RWPE2 (cell line): ENCODE data around the gene ZNF286A.
"Not testable (repeated sequence)": the region's sequence is repeated elsewhere in the genome, so short reads cannot be mapped to it uniquely, and the experiment has no call there.

ENCODE experiments used
- ATAC-seq: fragments of 200-7000 bp; cut with Tn5 transposase; 3 replicates; pipeline ENCODE4 v1.9.1; 2021; ENCODE audit warnings: low read depth
- DNase-seq: peaks from one replicate; pipeline ENCODE4 v3.0.0-alpha.2; 2020; ENCODE audit warnings: low spot score
- H3K27ac ChIP-seq: fragments of 450-650 bp; 2 replicates; pipeline ENCODE4 v1.5.1; 2017; ENCODE audit warnings: mild to moderate bottlenecking; ENCODE audit not compliant: poor library complexity, severe bottlenecking
- H3K27me3 ChIP-seq: fragments of 250-450 bp; sonication (Bioruptor Pico); 2 replicates; pipeline ENCODE4 v1.5.1; 2021; ENCODE audit warnings: mild to moderate bottlenecking, moderate library complexity; ENCODE audit not compliant: insufficient read depth, poor library complexity, severe bottlenecking
- H3K36me3 ChIP-seq: fragments of 250-450 bp; sonication (Bioruptor Pico); 2 replicates; pipeline ENCODE4 v1.5.1; 2020; ENCODE audit warnings: low read depth, mild to moderate bottlenecking, moderate library complexity
- H3K4me1 ChIP-seq: fragments of 250-450 bp; sonication (Bioruptor Pico); 2 replicates; pipeline ENCODE4 v1.5.1; 2021; ENCODE audit warnings: mild to moderate bottlenecking, moderate library complexity; ENCODE audit not compliant: insufficient read depth, poor library complexity, severe bottlenecking
- H3K4me3 ChIP-seq: fragments of 250-450 bp; sonication (Bioruptor Pico); 2 replicates; pipeline ENCODE4 v1.5.1; 2021; ENCODE audit warnings: mild to moderate bottlenecking, moderate library complexity; ENCODE audit not compliant: severe bottlenecking
- H3K9me3 ChIP-seq: fragments of 250-450 bp; sonication (Bioruptor Pico); 2 replicates; pipeline ENCODE4 v1.5.1; 2021; ENCODE audit warnings: mild to moderate bottlenecking, moderate library complexity; ENCODE audit not compliant: severe bottlenecking
- TF ChIP-seq, protein P1 (sequence below): fragments of 450-650 bp; IDR thresholded peaks from one replicate; pipeline ENCODE4 v1.5.1; 2017; ENCODE audit warnings: mild to moderate bottlenecking, moderate library complexity; ENCODE audit not compliant: poor library complexity, severe bottlenecking

The ZNF286A gene

DNA sequence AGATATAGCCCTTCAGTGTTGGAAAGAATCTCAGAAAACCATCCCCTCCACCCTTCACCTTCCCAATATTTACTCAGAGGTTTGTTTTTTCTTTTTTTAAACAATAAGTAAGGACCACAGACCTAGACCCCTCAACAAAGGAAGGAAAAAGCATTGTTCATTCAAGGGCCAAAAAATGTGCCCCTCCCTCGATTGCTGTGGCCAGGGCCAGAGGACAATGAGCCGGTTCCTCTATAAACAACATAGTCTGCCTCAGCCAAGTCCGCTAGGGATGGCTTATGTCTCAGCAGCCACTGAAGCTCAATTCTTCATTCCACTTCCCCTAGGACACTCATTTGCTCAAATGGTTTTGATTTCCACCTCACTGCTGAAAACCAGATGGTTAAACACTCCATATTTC lies 39.5 kb upstream of the ZNF286A start:
- Histone ChIP-seq H3K4me1 (peaks cover 49% of the 10 kb centered on the region), H3K4me3 (no peak overlapping the region), H3K9me3 (no peaks in the 10 kb centered on the region), H3K36me3 (peaks cover 9% of the 10 kb centered on the region; the same call in 1 of the 2 replicates), H3K27me3 (no peaks in the 10 kb centered on the region), H3K27ac (peak overlapping the region; percentile 99)
- TF ChIP-seq, protein P1, sequence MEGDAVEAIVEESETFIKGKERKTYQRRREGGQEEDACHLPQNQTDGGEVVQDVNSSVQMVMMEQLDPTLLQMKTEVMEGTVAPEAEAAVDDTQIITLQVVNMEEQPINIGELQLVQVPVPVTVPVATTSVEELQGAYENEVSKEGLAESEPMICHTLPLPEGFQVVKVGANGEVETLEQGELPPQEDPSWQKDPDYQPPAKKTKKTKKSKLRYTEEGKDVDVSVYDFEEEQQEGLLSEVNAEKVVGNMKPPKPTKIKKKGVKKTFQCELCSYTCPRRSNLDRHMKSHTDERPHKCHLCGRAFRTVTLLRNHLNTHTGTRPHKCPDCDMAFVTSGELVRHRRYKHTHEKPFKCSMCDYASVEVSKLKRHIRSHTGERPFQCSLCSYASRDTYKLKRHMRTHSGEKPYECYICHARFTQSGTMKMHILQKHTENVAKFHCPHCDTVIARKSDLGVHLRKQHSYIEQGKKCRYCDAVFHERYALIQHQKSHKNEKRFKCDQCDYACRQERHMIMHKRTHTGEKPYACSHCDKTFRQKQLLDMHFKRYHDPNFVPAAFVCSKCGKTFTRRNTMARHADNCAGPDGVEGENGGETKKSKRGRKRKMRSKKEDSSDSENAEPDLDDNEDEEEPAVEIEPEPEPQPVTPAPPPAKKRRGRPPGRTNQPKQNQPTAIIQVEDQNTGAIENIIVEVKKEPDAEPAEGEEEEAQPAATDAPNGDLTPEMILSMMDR: no peak
- ATAC-seq (no peak), DNase-seq (no peak)

DNA sequence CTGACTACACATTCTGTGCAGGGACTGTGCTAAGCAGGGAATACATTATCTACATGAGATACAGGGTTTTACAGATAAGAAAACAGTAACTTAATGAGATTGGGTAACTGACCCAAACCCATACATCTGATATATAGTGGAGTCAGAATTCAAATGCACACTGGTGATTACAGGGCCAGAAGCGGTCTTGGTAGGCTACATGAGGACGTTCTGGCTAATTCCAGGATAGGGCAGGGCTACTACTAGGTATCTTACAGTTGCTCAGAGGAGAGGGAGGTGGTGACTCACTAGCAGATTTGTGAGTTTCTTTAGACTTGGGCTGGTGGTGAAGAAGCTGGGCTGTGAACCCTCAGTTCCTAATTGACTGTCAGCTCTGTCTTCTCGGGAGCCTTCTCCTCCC lies 36.9 kb upstream of the ZNF286A start:
- Histone ChIP-seq H3K36me3 (peaks cover 12% of the 10 kb centered on the region), H3K27me3 (no peaks in the 10 kb centered on the region), H3K4me1 (peaks cover 36% of the 10 kb centered on the region), H3K4me3 (no peak overlapping the region), H3K27ac (peak overlapping the region; percentile 99), H3K9me3 (no peaks in the 10 kb centered on the region)
- ATAC-seq (peak; percentile 43), DNase-seq (no peak)
- TF ChIP-seq, protein P1: no peak

DNA sequence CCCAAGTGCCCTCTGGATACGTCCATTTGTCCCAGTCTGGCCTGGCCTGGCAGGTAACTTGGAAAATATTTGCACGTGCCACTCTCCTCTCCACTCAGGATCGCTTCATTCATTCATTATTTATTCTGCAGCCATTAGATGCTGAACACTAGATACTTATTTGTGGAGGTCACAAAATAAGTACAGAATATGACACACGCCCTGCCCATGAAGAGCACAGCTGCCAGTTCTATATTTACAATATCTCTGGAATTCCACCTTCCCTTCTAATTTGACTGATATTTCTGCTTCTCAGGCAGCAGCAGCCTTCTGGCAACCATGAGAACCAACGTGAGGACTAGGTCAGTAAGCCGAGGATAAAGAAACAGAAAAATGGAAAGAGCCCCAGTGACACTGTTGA lies 36.4 kb upstream of the ZNF286A start:
- peaks cover 12% of the 10 kb centered on the region for H3K36me3 ChIP-seq

DNA sequence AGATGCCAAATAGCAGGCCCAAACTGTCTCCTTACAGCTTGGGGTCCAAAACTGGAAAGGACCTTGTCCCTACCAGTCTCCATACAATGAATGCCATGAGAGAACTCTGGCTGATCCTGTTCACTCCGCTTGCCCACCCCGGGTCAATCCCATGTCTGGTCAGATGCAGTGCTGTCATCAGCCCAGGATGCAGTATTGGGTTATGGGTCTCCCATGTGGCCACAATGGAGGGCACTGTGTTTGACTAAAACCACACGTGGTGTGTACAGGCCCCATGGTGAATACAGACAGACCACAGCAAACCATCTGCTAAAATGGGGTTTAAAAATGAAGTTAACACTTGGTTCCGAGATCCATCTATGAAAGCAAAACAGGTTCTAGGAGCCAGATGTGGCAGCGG lies 35.9 kb upstream of the ZNF286A start:
- ATAC-seq: no peak
- peaks cover 26% of the 10 kb centered on the region for H3K4me1 ChIP-seq
- TF ChIP-seq, protein P1: no peak

More for the DNA sequence above, 36.4 kb upstream of the ZNF286A start:
- peaks cover 31% of the 10 kb centered on the region for H3K4me1 ChIP-seq
- H3K27me3 ChIP-seq: no peaks in the 10 kb centered on the region
- TF ChIP-seq, protein P1: no peak
- no peak overlapping the region for H3K4me3 ChIP-seq
- DNase-seq (no peak), ATAC-seq (no peak)
- H3K27ac ChIP-seq: peak overlapping the region; percentile 99
- H3K9me3 ChIP-seq: no peaks in the 10 kb centered on the region

DNA sequence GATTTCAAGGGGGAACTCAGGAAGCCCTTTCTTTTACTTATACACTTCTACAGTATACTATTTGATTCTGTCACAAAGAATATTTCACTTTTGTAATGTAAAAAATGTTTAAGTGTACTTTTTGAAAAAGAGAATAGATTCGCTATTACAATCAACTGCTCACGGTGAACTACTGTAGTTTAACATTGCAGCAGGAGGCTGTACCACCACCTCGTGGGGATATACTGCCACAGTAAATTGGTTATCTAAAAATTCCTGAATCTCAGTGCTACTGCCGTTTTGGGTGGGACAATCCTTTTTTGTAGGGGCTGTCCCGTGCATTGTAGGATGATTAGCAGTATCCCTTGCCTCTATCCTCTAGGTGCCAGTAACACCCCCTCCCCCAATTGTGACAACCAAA lies 30.0 kb upstream of the ZNF286A start:
- not testable (repeated sequence) for DNase-seq, H3K27me3 ChIP-seq, H3K27ac ChIP-seq, H3K36me3 ChIP-seq, H3K9me3 ChIP-seq, H3K4me1 ChIP-seq, H3K4me3 ChIP-seq
- peak; percentile 31; the same call in 1 of the 3 replicates for ATAC-seq
- TF ChIP-seq, protein P1: peak; percentile 25

More for the DNA sequence above, 35.9 kb upstream of the ZNF286A start:
- Histone ChIP-seq H3K36me3 (peaks cover 12% of the 10 kb centered on the region), H3K9me3 (no peaks in the 10 kb centered on the region), H3K27me3 (no peaks in the 10 kb centered on the region), H3K27ac (no peak overlapping the region), H3K4me3 (no peak overlapping the region)
- DNase-seq: no peak

DNA sequence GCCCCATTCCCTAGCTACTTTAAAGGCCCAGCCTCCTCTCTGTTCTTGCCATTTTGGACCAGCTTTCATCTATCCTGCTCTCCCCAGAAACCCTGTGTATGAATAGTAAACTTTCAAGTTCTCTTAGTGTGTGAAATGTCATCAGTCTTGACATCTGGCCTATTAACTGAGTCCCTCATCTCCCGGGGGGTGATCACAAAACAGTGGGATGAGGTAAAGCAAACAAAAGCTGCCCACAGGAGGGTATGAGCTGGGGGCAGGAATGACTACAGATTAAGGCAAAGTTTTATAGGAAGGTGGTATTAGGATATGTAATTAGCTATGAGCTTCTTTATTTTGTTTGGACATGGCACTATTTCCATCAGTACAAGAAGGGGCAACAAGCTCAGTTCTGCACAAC lies 24.9 kb upstream of the ZNF286A start:
- H3K36me3 ChIP-seq, H3K27me3 ChIP-seq, H3K27ac ChIP-seq, DNase-seq, H3K9me3 ChIP-seq, H3K4me1 ChIP-seq, ATAC-seq, H3K4me3 ChIP-seq: not testable (repeated sequence)

DNA sequence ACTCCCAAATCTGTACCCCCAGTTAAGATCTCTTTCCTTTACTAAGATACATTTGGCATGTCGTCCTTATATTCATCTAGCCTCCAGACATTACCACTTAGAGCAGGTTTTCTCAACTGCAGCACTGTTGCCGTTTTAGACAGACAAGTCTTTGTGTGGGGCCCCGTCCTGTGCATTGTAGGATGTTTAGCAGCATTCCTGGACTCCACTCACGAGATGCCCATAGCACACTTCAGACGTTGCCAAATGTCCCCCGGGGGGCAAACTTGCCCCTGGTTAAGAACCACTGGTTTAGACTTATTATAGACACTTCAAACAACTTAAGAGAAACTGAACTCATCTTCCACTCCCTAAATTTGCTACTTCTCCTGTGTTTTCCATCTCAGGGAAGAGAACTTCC lies 23.6 kb upstream of the ZNF286A start:
- H3K4me1 ChIP-seq, H3K9me3 ChIP-seq, DNase-seq, H3K36me3 ChIP-seq, H3K4me3 ChIP-seq, H3K27me3 ChIP-seq, ATAC-seq, H3K27ac ChIP-seq: not testable (repeated sequence)
